ENCODE data around the gene SLC16A3. TPM values are rescaled to one million over a fixed set of nuclear protein-coding genes. Genes with fewer than 3 reads are reported as not detected.

The SLC16A3 gene
- total and polyA plus RNA-seq, 9 of the 15 experiments (the other 6 are each of a cell fraction or from before 2014, with no cell fraction given): 0.11 to 5.4 (median 1.2) TPM; not detected in 2

DNA sequence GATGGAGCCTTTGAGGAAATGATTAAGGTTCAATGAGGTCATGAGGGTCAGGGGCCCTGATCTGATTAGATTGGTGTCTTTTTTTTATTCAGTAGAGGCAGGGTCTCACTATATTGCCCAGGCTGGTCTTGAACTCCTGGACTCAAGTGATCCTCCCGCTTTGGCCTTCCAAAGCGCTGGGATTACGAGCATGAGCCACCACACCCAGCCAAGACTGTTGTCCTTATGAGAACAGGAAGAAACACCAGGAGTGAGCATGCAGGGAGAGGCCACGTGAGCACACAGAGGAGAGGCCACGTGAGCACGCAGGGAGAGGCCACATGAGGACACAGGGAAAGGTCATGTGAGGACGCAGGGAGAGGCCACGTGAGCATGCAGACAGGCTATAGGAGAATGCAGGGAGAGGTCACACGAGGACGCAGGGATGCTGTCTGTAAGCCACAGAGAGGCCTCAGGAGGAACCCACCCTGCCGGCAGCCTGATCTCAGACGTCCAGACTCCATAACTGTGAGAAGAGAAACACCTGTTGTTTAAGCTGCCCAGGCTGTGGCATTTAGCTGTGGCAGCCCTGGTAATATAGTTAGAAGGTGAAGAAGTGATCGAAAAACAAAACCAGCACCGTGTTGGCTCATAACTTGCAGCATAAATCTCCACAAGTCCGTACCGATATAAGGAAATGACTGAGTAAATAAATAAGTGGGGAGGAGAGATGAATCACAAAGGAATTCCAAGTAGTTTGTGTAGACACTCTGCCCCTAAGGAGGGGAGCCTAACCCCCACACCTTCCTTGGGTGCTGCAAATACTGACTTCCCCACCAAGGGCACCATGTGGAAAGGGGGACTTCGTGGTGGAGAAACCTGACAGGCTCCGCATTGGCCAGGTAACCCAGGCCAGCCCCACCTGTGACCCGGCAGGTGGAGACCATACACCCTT is 59.3 kb downstream of the SLC16A3 start (continued):
- TF ChIP-seq RAD21 (CRISPR knock-in tag; conservative IDR thresholded peaks at IDR 0.05 in 1 of 2, IDR thresholded peaks at IDR 0.05 in 1 of 2) (peak in 1 of 2 experiments; percentile 22; a peak in 1 of 4 replicates), ZNF785 (CRISPR knock-in tag; IDR thresholded peaks at IDR 0.05) (no peak), RBM39 (optimal IDR thresholded peaks at IDR 0.05; ENCODE audit: low read depth, low read length) (no peak), TGIF2 (CRISPR knock-in tag; IDR thresholded peaks at IDR 0.05) (no peak), BRF1 (IDR thresholded peaks at IDR 0.05; ENCODE audit: borderline replicate concordance, extremely low read depth, insufficient read length) (no peak), HNRNPH1 (optimal IDR thresholded peaks at IDR 0.05; ENCODE audit: low read depth, low read length) (no peak), NR2C2 (CRISPR knock-in tag; IDR thresholded peaks at IDR 0.05) (peak; percentile 71; the same call in 1 of the 2 replicates), NR2C2 (tag; IDR thresholded peaks at IDR 0.05) (peak; percentile 88), RBM17 (IDR thresholded peaks at IDR 0.05; ENCODE audit: borderline replicate concordance, low read depth, low read length) (no peak), STAG1 (CRISPR knock-in tag; IDR thresholded peaks at IDR 0.05; ENCODE audit: borderline replicate concordance) (no peak), RFX1 (IDR thresholded peaks at IDR 0.05) (no peak), ZFX (CRISPR knock-in tag; IDR thresholded peaks at IDR 0.05) (peak; percentile 78), NR2F6 (CRISPR knock-in tag; IDR thresholded peaks at IDR 0.05) (0 out of 2 replicates have a peak, but pooled peaks have one; percentile 31), ATF7 (IDR thresholded peaks at IDR 0.05) (peak; percentile 92), GATA2 (CRISPR knock-in tag; IDR thresholded peaks at IDR 0.05) (no peak), SMARCB1 (IDR thresholded peaks at IDR 0.05; ENCODE audit: insufficient read length, low read depth) (no peak), ZNF79 (CRISPR knock-in tag; IDR thresholded peaks at IDR 0.05; ENCODE audit: low read depth) (no peak), TOE1 (IDR thresholded peaks at IDR 0.05; ENCODE audit: borderline replicate concordance) (peak; percentile 95), TOE1 (CRISPR knock-in tag; IDR thresholded peaks at IDR 0.05; ENCODE audit: borderline replicate concordance, low read depth) (peak; percentile 84; the same call in 1 of the 2 replicates), NFIC (IDR thresholded peaks at IDR 0.05) (peak; percentile 40; the same call in 1 of the 2 replicates), FOXJ2 (tag; IDR thresholded peaks at IDR 0.05) (peak; percentile 97), SAP30 (IDR thresholded peaks at IDR 0.05; ENCODE audit: borderline replicate concordance, insufficient read depth, low read depth, low read length, poor library complexity, severe bottlenecking) (no peak), TEAD4 (IDR thresholded peaks at IDR 0.05; ENCODE audit: low read length) (peak; percentile 60), TEAD4 (CRISPR knock-in tag; IDR thresholded peaks at IDR 0.05; ENCODE audit: borderline replicate concordance) (no peak)
- TF ChIP-seq, protein P1, sequence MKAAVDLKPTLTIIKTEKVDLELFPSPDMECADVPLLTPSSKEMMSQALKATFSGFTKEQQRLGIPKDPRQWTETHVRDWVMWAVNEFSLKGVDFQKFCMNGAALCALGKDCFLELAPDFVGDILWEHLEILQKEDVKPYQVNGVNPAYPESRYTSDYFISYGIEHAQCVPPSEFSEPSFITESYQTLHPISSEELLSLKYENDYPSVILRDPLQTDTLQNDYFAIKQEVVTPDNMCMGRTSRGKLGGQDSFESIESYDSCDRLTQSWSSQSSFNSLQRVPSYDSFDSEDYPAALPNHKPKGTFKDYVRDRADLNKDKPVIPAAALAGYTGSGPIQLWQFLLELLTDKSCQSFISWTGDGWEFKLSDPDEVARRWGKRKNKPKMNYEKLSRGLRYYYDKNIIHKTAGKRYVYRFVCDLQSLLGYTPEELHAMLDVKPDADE (conservative IDR thresholded peaks at IDR 0.05; ENCODE audit: control insufficient read depth, low read depth, low read length): no peak
- TF ChIP-seq, protein P2, sequence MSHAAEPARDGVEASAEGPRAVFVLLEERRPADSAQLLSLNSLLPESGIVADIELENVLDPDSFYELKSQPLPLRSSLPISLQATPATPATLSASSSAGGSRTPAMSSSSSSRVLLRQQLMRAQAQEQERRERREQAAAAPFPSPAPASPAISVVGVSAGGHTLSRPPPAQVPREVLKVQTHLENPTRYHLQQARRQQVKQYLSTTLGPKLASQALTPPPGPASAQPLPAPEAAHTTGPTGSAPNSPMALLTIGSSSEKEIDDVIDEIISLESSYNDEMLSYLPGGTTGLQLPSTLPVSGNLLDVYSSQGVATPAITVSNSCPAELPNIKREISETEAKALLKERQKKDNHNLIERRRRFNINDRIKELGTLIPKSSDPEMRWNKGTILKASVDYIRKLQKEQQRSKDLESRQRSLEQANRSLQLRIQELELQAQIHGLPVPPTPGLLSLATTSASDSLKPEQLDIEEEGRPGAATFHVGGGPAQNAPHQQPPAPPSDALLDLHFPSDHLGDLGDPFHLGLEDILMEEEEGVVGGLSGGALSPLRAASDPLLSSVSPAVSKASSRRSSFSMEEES (CRISPR knock-in tag; IDR thresholded peaks at IDR 0.05): peak; percentile 82
